LNCaP clone FGC (cell line): ENCODE data around the gene PTTG1.

Source experiments
- DNase-seq: peaks from one replicate; pipeline ENCODE4 v3.0.0-alpha.2; 2011; ENCODE audit warnings: low read depth
- H3K4me3 ChIP-seq: 2 replicates; pipeline ENCODE4 v1.5.1; 2011; ENCODE audit warnings: mild to moderate bottlenecking, low read depth, low read length, control low read depth
- CTCF ChIP-seq: IDR thresholded peaks from 2 replicates; pipeline ENCODE4 v1.5.1; 2012; ENCODE audit warnings: mild to moderate bottlenecking; ENCODE audit not compliant: control insufficient read depth, insufficient read depth; ENCODE audit errors: extremely low read depth

Gene PTTG1

GRCh38 chr5:160477266-160477970, 55.8 kb downstream of the PTTG1 start:
- TF ChIP-seq CTCF = no peak
- no peak for DNase-seq
- no peak overlapping the region for H3K4me3 ChIP-seq

- H3K4me3 ChIP-seq = no peak overlapping the region
- TF ChIP-seq CTCF = no peak
These were observed 56.5 kb downstream of the PTTG1 start for GRCh38 chr5:160478163-160478562.

More at GRCh38 chr5:160478163-160478562, 56.5 kb downstream of the PTTG1 start:
- no peak for DNase-seq
